NCI-H2196 (cell line): ENCODE data around the gene JMJD4.
A peak's percentile ranks its signal among the peaks of the same experiment; 100 is the strongest.
"Not testable (repeated sequence)": the region's sequence is repeated elsewhere in the genome, so short reads cannot be mapped to it uniquely, and the experiment has no call there.

ENCODE experiments used
- DNase-seq: peaks from one replicate; lab custom pipeline; 2025; ENCODE audit not compliant: unreplicated experiment; lab: John Stamatoyannopoulos, UW

The JMJD4 gene

GRCh38 chr1:227733751-227734545 is 1.2 kb downstream of the JMJD4 start:
- no peak for DNase-seq

GRCh38 chr1:227733309-227733705 is 1.8 kb downstream of the JMJD4 start:
- DNase-seq, result no peak

- DNase-seq, result no peak
These were observed 2.4 kb downstream of the JMJD4 start for GRCh38 chr1:227732586-227733308.

GRCh38 chr1:227731696-227732585 is 3.2 kb downstream of the JMJD4 start:
- DNase-seq, result no peak

- no peak for DNase-seq
These were observed 3.8 kb downstream of the JMJD4 start for GRCh38 chr1:227731241-227731677.

GRCh38 chr1:227730630-227731151 is 4.4 kb downstream of the JMJD4 start:
- no peak for DNase-seq

- peak; percentile 52 for DNase-seq
These were observed 5.0 kb downstream of the JMJD4 start for GRCh38 chr1:227729881-227730629.

- no peak for DNase-seq
These were observed 5.8 kb downstream of the JMJD4 start for GRCh38 chr1:227729144-227729880.

- no peak for DNase-seq
These were observed 6.3 kb downstream of the JMJD4 start for GRCh38 chr1:227728892-227729143.

- peak; percentile 84 for DNase-seq
These were observed 6.8 kb downstream of the JMJD4 start for GRCh38 chr1:227728059-227728891.

- no peak for DNase-seq
These were observed 8.0 kb downstream of the JMJD4 start for GRCh38 chr1:227726924-227727599.

- no peak for DNase-seq
These were observed 8.8 kb downstream of the JMJD4 start for GRCh38 chr1:227726318-227726717.

- DNase-seq, result no peak
These were observed 10.1 kb downstream of the JMJD4 start for GRCh38 chr1:227725046-227725445.

- DNase-seq, result no peak
These were observed 11.6 kb downstream of the JMJD4 start for GRCh38 chr1:227723474-227723873.

- no peak for DNase-seq
These were observed 16.2 kb downstream of the JMJD4 start for GRCh38 chr1:227718932-227719331.

GRCh38 chr1:227712648-227713047 is 22.5 kb downstream of the JMJD4 start:
- DNase-seq, result no peak

GRCh38 chr1:227710474-227710873 is 24.6 kb downstream of the JMJD4 start:
- not testable (repeated sequence) for DNase-seq

GRCh38 chr1:227709451-227709850 is 25.7 kb downstream of the JMJD4 start:
- no peak for DNase-seq

GRCh38 chr1:227707846-227708245 is 27.3 kb downstream of the JMJD4 start:
- no peak for DNase-seq
